SK-N-SH (cell line): ENCODE measurements around the gene AUP1. TPM values are rescaled to one million over a fixed set of nuclear protein-coding genes. Genes with fewer than 3 reads are reported as not detected.

Experiments
- CTCF ChIA-PET: fragments of 300-600, 350-600 bp; formaldehyde crosslinking; extraction: SDS; loops from one replicate; lab custom pipeline; 2021; lab: Yijun Ruan, JAX
- POLR2A ChIA-PET: fragments of 350-600 bp; sonication (Branson Sonifier 250); formaldehyde crosslinking; extraction: SDS; loops from one replicate; lab custom pipeline; 2020; ENCODE audit warnings: antibody characterized with exemption, inconsistent platforms; lab: Yijun Ruan, JAX
- DNase-seq: peaks from one replicate; pipeline ENCODE4 v3.0.0; 2012
- H2AFZ ChIP-seq: fragments of 200-600 bp; sonication (generic); 2 replicates; pipeline ENCODE4 v1.8.1; 2016; ENCODE audit warnings: antibody characterized with exemption, mild to moderate bottlenecking, low read depth
- H3F3A ChIP-seq: fragments of 200-600 bp; sonication (generic); replicated peaks from 2 replicates; pipeline ENCODE3; 2016; ENCODE audit warnings: antibody characterized with exemption, mild to moderate bottlenecking; ENCODE audit not compliant: insufficient read depth
- H3K27ac ChIP-seq, 2 experiments: fragments of 200-500 bp in 1 of 2; fragments of 200-600 bp in 1 of 2; sonication (Bioruptor generic) in 1 of 2; sonication (generic), shearing (Covaris generic) in 1 of 2; 2 replicates each; pipeline versions ENCODE4 v1.5.1 to v1.6.1; 2014 to 2016; ENCODE audit warnings: low read depth in 2 of 2, inconsistent platforms in 1 of 2, low read length in 1 of 2, mild to moderate bottlenecking in 1 of 2, mixed read lengths in 1 of 2
- H3K27me3 ChIP-seq: fragments of 200-600 bp; sonication (generic), shearing (Covaris generic); 2 replicates; pipeline ENCODE4 v1.6.1; 2016; ENCODE audit warnings: mixed run types; ENCODE audit not compliant: insufficient read depth
- H3K36me3 ChIP-seq, 2 experiments: fragments of 200-500 bp in 1 of 2; fragments of 200-600 bp in 1 of 2; sonication (Bioruptor generic) in 1 of 2; sonication (generic) in 1 of 2; replicated peaks in 1 of 2; 2 replicates each; pipeline versions ENCODE3 to v1.5.1; 2014 to 2016; ENCODE audit warnings: low read length in 1 of 2, mild to moderate bottlenecking in 1 of 2; ENCODE audit not compliant: insufficient read depth in 2 of 2, control insufficient read depth in 1 of 2
- H3K4me1 ChIP-seq, 2 experiments: fragments of 200-500 bp in 1 of 2; fragments of 200-600 bp in 1 of 2; sonication (Bioruptor generic) in 1 of 2; sonication (generic), shearing (Covaris generic) in 1 of 2; 2 replicates each; pipeline versions ENCODE4 v1.5.1 to v1.6.1; 2014 to 2016; ENCODE audit warnings: low read depth in 1 of 2, low read length in 1 of 2, mixed run types in 1 of 2; ENCODE audit not compliant: insufficient read depth in 2 of 2, control insufficient read depth in 1 of 2
- H3K4me2 ChIP-seq: fragments of 200-600 bp; sonication (generic), shearing (Covaris generic); 2 replicates; pipeline ENCODE4 v1.6.1; 2017; ENCODE audit warnings: mixed run types
- H3K4me3 ChIP-seq, 2 experiments: fragments of 200-500 bp in 1 of 2; fragments of 200-600 bp in 1 of 2; sonication (Bioruptor generic) in 1 of 2; sonication (generic), shearing (Covaris generic) in 1 of 2; 2 replicates each; pipeline versions ENCODE4 v1.5.1 to v1.8.1; 2014 to 2016; ENCODE audit warnings: low read depth in 2 of 2, inconsistent platforms in 1 of 2, low read length in 1 of 2, mild to moderate bottlenecking in 1 of 2, mixed read lengths in 1 of 2, moderate library complexity in 1 of 2
- H3K79me2 ChIP-seq: fragments of 200-600 bp; sonication (generic); 2 replicates; pipeline ENCODE4 v1.8.1; 2017; ENCODE audit warnings: mild to moderate bottlenecking; ENCODE audit not compliant: insufficient read depth
- H3K9ac ChIP-seq: fragments of 200-600 bp; sonication (generic); 2 replicates; pipeline ENCODE4 v1.6.1; 2017; ENCODE audit warnings: mixed run types
- H3K9me2 ChIP-seq: fragments of 200-600 bp; sonication (generic); 2 replicates; pipeline ENCODE4 v1.6.1; 2017; ENCODE audit warnings: mixed run types
- H3K9me3 ChIP-seq: fragments of 200-600 bp; sonication (generic); 2 replicates; pipeline ENCODE4 v1.6.1; 2017; ENCODE audit warnings: mixed run types, mild to moderate bottlenecking, moderate library complexity
- H4K20me1 ChIP-seq: fragments of 200-600 bp; sonication (generic); 2 replicates; pipeline ENCODE4 v1.6.1; 2017; ENCODE audit warnings: mild to moderate bottlenecking, mixed run types; ENCODE audit not compliant: insufficient read depth
- EP300 ChIP-seq, 2 experiments: IDR thresholded peaks; 2 replicates each; pipeline versions ENCODE4 v1.4.0 to v1.6.1; 2012; ENCODE audit warnings: borderline replicate concordance in 1 of 2, low read depth in 1 of 2, low read length in 1 of 2
- EZH2phosphoT487 ChIP-seq: fragments of 200-600 bp; sonication (generic); IDR thresholded peaks from 2 replicates; pipeline ENCODE4 v1.6.1; 2017; ENCODE audit warnings: low read depth, mixed run types, mild to moderate bottlenecking, antibody characterized with exemption, moderate library complexity, borderline replicate concordance
- FOSL2 ChIP-seq: IDR thresholded peaks from 2 replicates; pipeline ENCODE4 v1.4.0; 2012; ENCODE audit warnings: low read depth, mild to moderate bottlenecking, moderate library complexity, borderline replicate concordance
- FOXJ3 ChIP-seq: sonication (generic); formaldehyde crosslinking; IDR thresholded peaks from 2 replicates; pipeline ENCODE4 v1.5.1; 2020; ENCODE audit warnings: mild to moderate bottlenecking, missing genetic modification reagents
- GABPA ChIP-seq: IDR thresholded peaks from 2 replicates; pipeline ENCODE4 v1.4.0; 2012; ENCODE audit warnings: low read depth, mild to moderate bottlenecking
- IRF3 ChIP-seq: fragments of 150-350 bp; IDR thresholded peaks from 2 replicates; pipeline ENCODE4 v1.6.1; 2016; ENCODE audit warnings: mild to moderate bottlenecking, low read depth, low read length
- JUND ChIP-seq: IDR thresholded peaks from 2 replicates; pipeline ENCODE4 v1.4.0; 2012
- MXI1 ChIP-seq: IDR thresholded peaks from 2 replicates; pipeline ENCODE4 v1.6.1; 2012; ENCODE audit warnings: mild to moderate bottlenecking, low read depth, low read length, improper control_type of control experiment
- NFIC ChIP-seq: IDR thresholded peaks from 2 replicates; pipeline ENCODE4 v1.4.0; 2012; ENCODE audit warnings: borderline replicate concordance
- PBX3 ChIP-seq: IDR thresholded peaks from 2 replicates; pipeline ENCODE4; 2012
- POLR2AphosphoS5 ChIP-seq: IDR thresholded peaks from 2 replicates; pipeline ENCODE4 v1.6.1; 2012; ENCODE audit warnings: low read depth, low read length
- RAD21 ChIP-seq: IDR thresholded peaks from 2 replicates; pipeline ENCODE4 v1.6.1; 2012; ENCODE audit warnings: mild to moderate bottlenecking, low read length
- REST ChIP-seq: IDR thresholded peaks from 2 replicates; pipeline ENCODE4 v1.6.1; 2012; ENCODE audit warnings: mild to moderate bottlenecking, low read depth, low read length, moderate library complexity
- SIN3A ChIP-seq: IDR thresholded peaks from 2 replicates; pipeline ENCODE4 v1.6.1; 2012; ENCODE audit warnings: low read depth, mild to moderate bottlenecking, low read length, moderate library complexity, borderline replicate concordance
- TCF12 ChIP-seq: IDR thresholded peaks from 2 replicates; pipeline ENCODE4 v1.4.0; 2012
- TEAD4 ChIP-seq: IDR thresholded peaks from 2 replicates; pipeline ENCODE4 v1.4.0; 2012; ENCODE audit warnings: mild to moderate bottlenecking, borderline replicate concordance; ENCODE audit not compliant: insufficient read depth
- USF1 ChIP-seq: IDR thresholded peaks from 2 replicates; pipeline ENCODE4 v1.4.0; 2012; ENCODE audit warnings: low read depth, borderline replicate concordance
- YY1 ChIP-seq: IDR thresholded peaks from 2 replicates; pipeline ENCODE4 v1.4.0; 2012; ENCODE audit warnings: low read depth, mild to moderate bottlenecking
- WGBS: methylation state at CpG from one replicate; pipeline ENCODE4 v1.1.6; 2017; ENCODE audit warnings: low lambda C conversion rate; 5-methylcytosine and 5-hydroxymethylcytosine counted together
- polyA plus RNA-seq, 3 experiments: library from polyadenylated mRNA; depleted of rRNA; stranded (reverse); fragments of >200 nt; gene quantifications; 2 replicates each; pipeline ENCODE4 v1.2.3, GENCODE V29; 2012

Gene AUP1
- polyA plus RNA-seq, 1 of the 3 experiments (the other 2 are of a cell fraction), result 118 TPM

- H3K79me2 ChIP-seq, result no peaks in the 10 kb centered on the region
- H3F3A ChIP-seq, result peaks cover 39% of the 10 kb centered on the region
- no peaks in the 10 kb centered on the region for H3K9me3 ChIP-seq
- no peak for DNase-seq
- peaks cover 3 to 27% of the 10 kb centered on the region in 2 experiments; a peak in 2 of 4 replicates for H3K4me1 ChIP-seq
- no peaks in the 10 kb centered on the region for H4K20me1 ChIP-seq
- H3K9ac ChIP-seq, result no peak overlapping the region; the same call in 1 of the 2 replicates
- no peaks in the 10 kb centered on the region for H3K27me3 ChIP-seq
- peak; percentile 40 to 76; a peak in 3 of 4 replicates for TF ChIP-seq EP300 (IDR thresholded peaks at IDR 0.05; ENCODE audit: borderline replicate concordance in 1 of 2, low read depth in 1 of 2, low read length in 1 of 2)
- peak; percentile 83 for TF ChIP-seq PBX3
- peak; percentile 48; the same call in 1 of the 2 replicates for TF ChIP-seq NFIC
- no peak for TF ChIP-seq SIN3A
- TF ChIP-seq TCF12, result peak; percentile 95
- no peak for TF ChIP-seq USF1
- TF ChIP-seq POLR2AphosphoS5, result peak; percentile 59; the same call in 1 of the 2 replicates
- peak; percentile 51; the same call in 1 of the 2 replicates for TF ChIP-seq FOSL2
- TF ChIP-seq TEAD4, result peak; percentile 24; the same call in 1 of the 2 replicates
- peak; percentile 60 for TF ChIP-seq JUND
- no peak for TF ChIP-seq IRF3
- TF ChIP-seq, all 33 proteins: peak for 8
- POLR2A ChIA-PET, result no interaction called here
- Histone ChIP-seq H3K36me3 (no peaks in the 10 kb centered on the region), H2AFZ (no peak overlapping the region), H3K27ac (peak overlapping the region; percentile 86 to 93; a peak in 3 of 4 replicates), H3K9me2 (no peaks in the 10 kb centered on the region), H3K4me3 (no peak overlapping the region), H3K4me2 (peak overlapping the region; percentile 11; the same call in 1 of the 2 replicates)
- CTCF ChIA-PET, result interaction anchor here (1.0 to 3.6 kb wide), 6 partner anchors 9 to 388 kb away, joined by 3 to 24 read pairs (median 5); partner anchors contain the start of gene MOB1A
These were observed 37.2 kb upstream of the AUP1 start for GRCh38 chr2:74566754-74567085.

- CTCF ChIA-PET, result interaction anchor here (1.0 to 3.6 kb wide), 6 partner anchors 9 to 388 kb away, joined by 3 to 24 read pairs (median 5); partner anchors contain the start of gene MOB1A
- POLR2A ChIA-PET, result no interaction called here
- peaks cover 39% of the 10 kb centered on the region for H3F3A ChIP-seq
- H3K4me2 ChIP-seq, result peak overlapping the region; percentile 11; the same call in 1 of the 2 replicates
- no peaks in the 10 kb centered on the region for H3K27me3 ChIP-seq
- H3K4me1 ChIP-seq, result peaks cover 3 to 27% of the 10 kb centered on the region in 2 experiments; a peak in 2 of 4 replicates
- H3K9me3 ChIP-seq, result no peaks in the 10 kb centered on the region
- H4K20me1 ChIP-seq, result no peaks in the 10 kb centered on the region
- H2AFZ ChIP-seq, result no peak overlapping the region
- no peak overlapping the region for H3K9ac ChIP-seq
- WGBS, result 68% methylated on average over 7 of the region's 7 CpGs
- no peak for DNase-seq
- H3K79me2 ChIP-seq, result no peaks in the 10 kb centered on the region
- H3K27ac ChIP-seq, result peak overlapping the region; percentile 72 to 93; a peak in 3 of 4 replicates
- H3K4me3 ChIP-seq, result no peak overlapping the region
- no peaks in the 10 kb centered on the region for H3K9me2 ChIP-seq
- H3K36me3 ChIP-seq, result no peaks in the 10 kb centered on the region
- TF ChIP-seq PBX3 (no peak), MXI1 (no peak), RAD21 (no peak), GABPA (no peak), EZH2phosphoT487 (no peak), YY1 (no peak), FOXJ3 (no peak), REST (no peak)
These were observed 36.7 kb upstream of the AUP1 start for GRCh38 chr2:74566076-74566753.
